Mesenchymal stem cell (in vitro differentiated cells and primary cell): Measurements from ENCODE around the gene TMEM240.

ENCODE experiments used
- DNase-seq: peaks from one replicate; pipeline ENCODE4 v3.0.0-alpha.2; 2013
- H2AFZ ChIP-seq: one replicate; pipeline ENCODE4 v1.6.1; 2013; ENCODE audit warnings: low read depth, mild to moderate bottlenecking, control low read depth, inconsistent platforms, low read length, moderate library complexity
- H2AK5ac ChIP-seq: 2 replicates; pipeline ENCODE4 v1.6.1; 2013; ENCODE audit warnings: low read length, moderate library complexity, mild to moderate bottlenecking, inconsistent platforms; ENCODE audit not compliant: severe bottlenecking
- H2BK120ac ChIP-seq: one replicate; pipeline ENCODE4 v1.6.1; 2013; ENCODE audit warnings: low read depth, mild to moderate bottlenecking, inconsistent platforms, low read length, moderate library complexity
- H2BK12ac ChIP-seq, 2 experiments: one replicate each; pipeline ENCODE4 v1.6.1; 2013; ENCODE audit warnings: inconsistent platforms in 2 of 2, low read length in 2 of 2, mild to moderate bottlenecking in 2 of 2, moderate library complexity in 2 of 2, control low read depth in 1 of 2
- H2BK15ac ChIP-seq: one replicate; pipeline ENCODE4 v1.6.1; 2013; ENCODE audit warnings: mild to moderate bottlenecking, low read depth, inconsistent platforms; ENCODE audit not compliant: poor library complexity, severe bottlenecking
- H2BK5ac ChIP-seq: 2 replicates; pipeline ENCODE4 v1.6.1; 2013; ENCODE audit warnings: low read depth, mild to moderate bottlenecking, low read length, control low read depth, inconsistent platforms; ENCODE audit not compliant: poor library complexity, severe bottlenecking
- H3K14ac ChIP-seq, 2 experiments: one replicate each; pipeline ENCODE4 v1.6.1; 2013; ENCODE audit warnings: inconsistent platforms in 2 of 2, low read length in 2 of 2, control low read depth in 1 of 2, mild to moderate bottlenecking in 1 of 2, moderate library complexity in 1 of 2
- H3K18ac ChIP-seq, 2 experiments: one replicate each; pipeline ENCODE4 v1.6.1; 2013; ENCODE audit warnings: inconsistent platforms in 2 of 2, low read length in 2 of 2, control low read depth in 1 of 2, low read depth in 1 of 2, mild to moderate bottlenecking in 1 of 2
- H3K23ac ChIP-seq, 2 experiments: one replicate each; pipeline ENCODE4 v1.6.1; 2013; ENCODE audit warnings: inconsistent platforms in 2 of 2, low read length in 2 of 2, mild to moderate bottlenecking in 2 of 2, moderate library complexity in 2 of 2, control low read depth in 1 of 2
- H3K27ac ChIP-seq: 2 replicates; pipeline ENCODE4 v1.5.1; 2013; ENCODE audit warnings: mild to moderate bottlenecking, moderate library complexity, low read length, control low read depth, inconsistent platforms; ENCODE audit not compliant: poor library complexity, severe bottlenecking
- H3K27me3 ChIP-seq, 2 experiments: 2 replicates each; pipeline versions ENCODE4 v1.6.1 to v1.7.0; 2013; ENCODE audit warnings: low read length in 2 of 2, mild to moderate bottlenecking in 2 of 2, moderate library complexity in 2 of 2, control low read depth in 1 of 2, inconsistent platforms in 1 of 2; ENCODE audit not compliant: control insufficient read depth in 1 of 2, insufficient read depth in 1 of 2
- H3K36me3 ChIP-seq, 2 experiments: 2 replicates each; pipeline versions ENCODE4 v1.6.1 to v1.7.0; 2013; ENCODE audit warnings: low read length in 2 of 2, control low read depth in 1 of 2, inconsistent platforms in 1 of 2, low read depth in 1 of 2, mild to moderate bottlenecking in 1 of 2; ENCODE audit not compliant: insufficient read depth in 2 of 2, control insufficient read depth in 1 of 2
- H3K4ac ChIP-seq, 2 experiments: one replicate each; pipeline ENCODE4 v1.6.1; 2013; ENCODE audit warnings: inconsistent platforms in 2 of 2, low read length in 2 of 2, mild to moderate bottlenecking in 2 of 2, moderate library complexity in 2 of 2, control low read depth in 1 of 2, low read depth in 1 of 2
- H3K4me1 ChIP-seq: 2 replicates; pipeline ENCODE4 v1.6.1; 2013; ENCODE audit warnings: low read depth, low read length, control low read depth; ENCODE audit not compliant: control insufficient read depth, insufficient read depth
- H3K4me2 ChIP-seq: 2 replicates; pipeline ENCODE4 v1.6.1; 2013; ENCODE audit warnings: low read length, mild to moderate bottlenecking, inconsistent platforms; ENCODE audit not compliant: poor library complexity, severe bottlenecking
- H3K4me3 ChIP-seq, 2 experiments: 2 replicates each; pipeline versions ENCODE4 v1.5.1 to v1.7.0; 2013; ENCODE audit warnings: low read length in 2 of 2, mild to moderate bottlenecking in 2 of 2, control low read depth in 1 of 2, low read depth in 1 of 2; ENCODE audit not compliant: insufficient read depth in 1 of 2
- H3K79me1 ChIP-seq: replicated peaks from 2 replicates; pipeline ENCODE4 v1.6.1; 2013; ENCODE audit warnings: mild to moderate bottlenecking, control low read depth, low read length, inconsistent platforms; ENCODE audit not compliant: poor library complexity, severe bottlenecking
- H3K9ac ChIP-seq: 2 replicates; pipeline ENCODE4 v1.7.0; 2013; ENCODE audit warnings: mild to moderate bottlenecking, low read length, moderate library complexity
- H3K9me3 ChIP-seq: 2 replicates; pipeline ENCODE4 v1.7.0; 2013; ENCODE audit warnings: mild to moderate bottlenecking, low read length; ENCODE audit not compliant: control insufficient read depth
- H4K8ac ChIP-seq: one replicate; pipeline ENCODE4 v1.6.1; 2013; ENCODE audit warnings: inconsistent platforms, mild to moderate bottlenecking, low read length, moderate library complexity
- H4K91ac ChIP-seq: one replicate; pipeline ENCODE4 v1.6.1; 2013; ENCODE audit warnings: mild to moderate bottlenecking, low read length, inconsistent platforms
- WGBS: methylation state at CpG from one replicate; pipeline ENCODE4 v1.1.7; 2013; ENCODE audit warnings: mixed read lengths; 5-methylcytosine and 5-hydroxymethylcytosine counted together

TMEM240 gene

GRCh38 chr1:1573843-1574720, 33.7 kb upstream of the TMEM240 start:
- under 1% methylated on average over 62 of the region's 96 CpGs for WGBS
- peak overlapping the region; percentile 92 to 98 for H3K4me3 ChIP-seq
- peak overlapping the region; percentile 71 for H3K4me2 ChIP-seq
- peaks cover 7 to 13% of the 10 kb centered on the region in 2 experiments for H3K27me3 ChIP-seq
- peak overlapping the region; percentile 100 for H3K9ac ChIP-seq
- peak overlapping the region; percentile 94 for H2BK15ac ChIP-seq
- H3K27ac ChIP-seq: peak overlapping the region; percentile 15
- peak overlapping the region; percentile 100 for H4K8ac ChIP-seq
- peak overlapping the region; percentile 91 for H2BK5ac ChIP-seq
- H3K79me1 ChIP-seq: peaks cover 5% of the 10 kb centered on the region
- H2AK5ac ChIP-seq: peak overlapping the region; percentile 64
- H3K23ac ChIP-seq: peak overlapping the region; percentile 20 to 95
- H3K4ac ChIP-seq: peak overlapping the region; percentile 88 to 97
- peak overlapping the region; percentile 92 for H2AFZ ChIP-seq
- peak overlapping the region in 1 of 2 experiments; percentile 57 for H2BK12ac ChIP-seq
- H3K9me3 ChIP-seq: no peaks in the 10 kb centered on the region
- peaks cover 12% of the 10 kb centered on the region for H3K4me1 ChIP-seq
- peak overlapping the region; percentile 67 to 84 for H3K18ac ChIP-seq
- H3K36me3 ChIP-seq: peaks cover 14 to 19% of the 10 kb centered on the region in 2 experiments
- peak overlapping the region; percentile 98 for H4K91ac ChIP-seq
- H2BK120ac ChIP-seq: peak overlapping the region; percentile 98
- DNase-seq: peak; percentile 84
- H3K14ac ChIP-seq: peak overlapping the region in 1 of 2 experiments; percentile 95

- Histone ChIP-seq H3K4ac (no peak overlapping the region), H2BK120ac (no peak overlapping the region), H2AK5ac (no peak overlapping the region), H2BK5ac (no peak overlapping the region), H3K9me3 (no peaks in the 10 kb centered on the region), H3K4me2 (no peak overlapping the region), H3K18ac (no peak overlapping the region), H3K9ac (no peak overlapping the region), H3K36me3 (peaks cover 35 to 37% of the 10 kb centered on the region in 2 experiments), H2BK12ac (no peak overlapping the region), H2BK15ac (no peak overlapping the region), H3K27me3 (no peaks in the 10 kb centered on the region), H3K23ac (no peak overlapping the region), H3K27ac (no peak overlapping the region), H4K91ac (no peak overlapping the region), H2AFZ (no peak overlapping the region), H4K8ac (no peak overlapping the region), H3K14ac (no peak overlapping the region), H3K4me1 (peaks cover 16% of the 10 kb centered on the region), H3K4me3 (no peak overlapping the region), H3K79me1 (no peaks in the 10 kb centered on the region)
- DNase-seq: no peak
- 100% methylated on average over 7 of the region's 7 CpGs for WGBS
These were observed 28.9 kb upstream of the TMEM240 start for GRCh38 chr1:1569341-1569740.

- Histone ChIP-seq H3K4me1 (peaks cover 12% of the 10 kb centered on the region), H3K27ac (no peak overlapping the region), H2BK120ac (no peak overlapping the region), H3K14ac (no peak overlapping the region), H2BK12ac (no peak overlapping the region), H3K9me3 (no peaks in the 10 kb centered on the region), H2AFZ (no peak overlapping the region), H3K4ac (no peak overlapping the region), H3K4me3 (no peak overlapping the region), H3K9ac (no peak overlapping the region), H3K79me1 (peaks cover 1% of the 10 kb centered on the region), H3K27me3 (no peaks in the 10 kb centered on the region), H2BK15ac (no peak overlapping the region), H2AK5ac (no peak overlapping the region), H3K4me2 (no peak overlapping the region), H4K91ac (no peak overlapping the region), H3K36me3 (peaks cover 49 to 52% of the 10 kb centered on the region in 2 experiments), H3K18ac (no peak overlapping the region), H2BK5ac (no peak overlapping the region), H4K8ac (no peak overlapping the region), H3K23ac (no peak overlapping the region)
- WGBS: 81% methylated on average over 10 of the region's 10 CpGs
- peak; percentile 23 for DNase-seq
These were observed 27.5 kb upstream of the TMEM240 start for GRCh38 chr1:1567891-1568291.

DNA sequence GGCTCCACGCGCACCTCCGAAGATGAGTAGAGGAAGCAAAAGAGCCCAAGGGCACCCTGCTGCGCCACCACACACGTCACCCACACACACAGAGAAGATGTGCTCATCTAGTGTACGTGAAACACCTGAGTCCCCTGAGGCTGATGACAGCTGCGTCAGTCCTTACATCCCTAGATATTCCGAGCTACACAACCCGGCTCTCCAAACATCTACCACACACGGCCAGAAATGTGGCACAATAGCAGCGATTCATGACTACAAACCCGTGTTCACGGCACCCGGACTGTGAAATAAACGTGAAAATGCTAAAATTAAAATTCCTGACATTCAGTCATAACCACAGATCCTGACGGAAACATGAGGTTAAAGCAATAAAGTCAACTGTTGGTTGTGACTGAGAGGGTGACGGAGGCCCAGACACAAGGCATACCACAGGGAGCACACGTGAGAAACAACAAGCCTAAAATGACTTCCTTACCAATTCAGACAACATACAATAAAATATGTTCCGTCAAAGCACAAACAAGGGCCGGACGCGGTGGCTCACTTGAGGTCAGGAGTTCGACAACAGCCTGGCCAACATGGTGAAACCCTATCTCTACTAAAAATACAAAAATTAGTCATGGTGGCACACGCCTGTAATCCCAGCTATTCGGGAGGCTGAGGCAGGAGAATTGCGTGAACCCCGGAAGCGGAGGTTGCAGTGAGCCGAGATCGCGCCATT, 26.9 kb upstream of the TMEM240 start:
- peaks cover 11% of the 10 kb centered on the region for H3K4me1 ChIP-seq
- no peak overlapping the region for H3K27ac ChIP-seq
- H2AFZ ChIP-seq: no peak overlapping the region
- H2BK5ac ChIP-seq: no peak overlapping the region
- H2BK12ac ChIP-seq: no peak overlapping the region
- H3K4me2 ChIP-seq: no peak overlapping the region
- H2AK5ac ChIP-seq: no peak overlapping the region
- H3K4ac ChIP-seq: no peak overlapping the region
- peaks cover 55 to 57% of the 10 kb centered on the region in 2 experiments for H3K36me3 ChIP-seq
- no peak overlapping the region for H2BK15ac ChIP-seq
- no peak overlapping the region for H4K91ac ChIP-seq
- peaks cover 7% of the 10 kb centered on the region for H3K79me1 ChIP-seq
- H3K18ac ChIP-seq: no peak overlapping the region
- no peak overlapping the region for H3K9ac ChIP-seq
- WGBS: 93% methylated on average over 31 of the region's 31 CpGs
- H4K8ac ChIP-seq: no peak overlapping the region
- H3K27me3 ChIP-seq: no peaks in the 10 kb centered on the region
- H3K9me3 ChIP-seq: no peaks in the 10 kb centered on the region
- no peak overlapping the region for H3K14ac ChIP-seq
- no peak overlapping the region for H2BK120ac ChIP-seq
- H3K23ac ChIP-seq: no peak overlapping the region
- H3K4me3 ChIP-seq: no peak overlapping the region
- DNase-seq: no peak
